Measurements from ENCODE around the gene SLC25A23. TPM values are rescaled to one million over a fixed set of nuclear protein-coding genes. Genes with fewer than 3 reads are reported as not detected.

The SLC25A23 gene
- total RNA-seq, 4 donors from 2014 or later: 41.5 to 95.9 (median 64.0) TPM

GRCh38 chr19:6476155-6476895, 16.7 kb upstream of the SLC25A23 start:
- WGBS, 2 donors: 28 to 29% methylated on average over 7 to 10 of the region's 33 CpGs
- peaks cover 4 to 19% (median 14%) of the 10 kb centered on the region in 3 donors for H3K4me1 ChIP-seq
- peaks cover 0 to 57% (median 3%) of the 10 kb centered on the region in 4 donors for H3K27me3 ChIP-seq
- no peak for DNase-seq
- H3K9me3 ChIP-seq: no peaks in the 10 kb centered on the region
- TF ChIP-seq, protein P1, sequence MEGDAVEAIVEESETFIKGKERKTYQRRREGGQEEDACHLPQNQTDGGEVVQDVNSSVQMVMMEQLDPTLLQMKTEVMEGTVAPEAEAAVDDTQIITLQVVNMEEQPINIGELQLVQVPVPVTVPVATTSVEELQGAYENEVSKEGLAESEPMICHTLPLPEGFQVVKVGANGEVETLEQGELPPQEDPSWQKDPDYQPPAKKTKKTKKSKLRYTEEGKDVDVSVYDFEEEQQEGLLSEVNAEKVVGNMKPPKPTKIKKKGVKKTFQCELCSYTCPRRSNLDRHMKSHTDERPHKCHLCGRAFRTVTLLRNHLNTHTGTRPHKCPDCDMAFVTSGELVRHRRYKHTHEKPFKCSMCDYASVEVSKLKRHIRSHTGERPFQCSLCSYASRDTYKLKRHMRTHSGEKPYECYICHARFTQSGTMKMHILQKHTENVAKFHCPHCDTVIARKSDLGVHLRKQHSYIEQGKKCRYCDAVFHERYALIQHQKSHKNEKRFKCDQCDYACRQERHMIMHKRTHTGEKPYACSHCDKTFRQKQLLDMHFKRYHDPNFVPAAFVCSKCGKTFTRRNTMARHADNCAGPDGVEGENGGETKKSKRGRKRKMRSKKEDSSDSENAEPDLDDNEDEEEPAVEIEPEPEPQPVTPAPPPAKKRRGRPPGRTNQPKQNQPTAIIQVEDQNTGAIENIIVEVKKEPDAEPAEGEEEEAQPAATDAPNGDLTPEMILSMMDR (IDR thresholded peaks at IDR 0.05): peak in 1 of 6 experiments; percentile 12
- TF ChIP-seq POLR2A (IDR thresholded peaks at IDR 0.05): no peak
- H3K36me3 ChIP-seq: no peaks in the 10 kb centered on the region
- intact Hi-C loops (cut with DNase I): no loop called here
- peak overlapping the region in 3 of 4 donors; percentile 24 to 55 (median 26) for H3K4me3 ChIP-seq
- H3K27ac ChIP-seq: no peak overlapping the region

GRCh38 chr19:6475321-6476108, 15.9 kb upstream of the SLC25A23 start:
- Histone ChIP-seq H3K36me3 (no peaks in the 10 kb centered on the region), H3K27me3 (peaks cover 0 to 57% (median 3%) of the 10 kb centered on the region in 4 donors), H3K27ac (no peak overlapping the region), H3K4me1 (peaks cover 4 to 19% (median 14%) of the 10 kb centered on the region in 3 donors), H3K4me3 (peak overlapping the region in 3 of 4 donors; percentile 24 to 55 (median 26)), H3K9me3 (no peaks in the 10 kb centered on the region)
- intact Hi-C loops (cut with DNase I): no loop called here
- DNase-seq: no peak
- no peak for TF ChIP-seq POLR2A (IDR thresholded peaks at IDR 0.05)
- TF ChIP-seq, protein P1 (IDR thresholded peaks at IDR 0.05): no peak
- WGBS, 2 donors: 29 to 40% methylated on average over 18 of the region's 52 CpGs

GRCh38 chr19:6473647-6474046, 14.1 kb upstream of the SLC25A23 start:
- TF ChIP-seq, protein P1 (IDR thresholded peaks at IDR 0.05): no peak
- no peak for TF ChIP-seq POLR2A (IDR thresholded peaks at IDR 0.05)
- Histone ChIP-seq H3K4me3 (no peak overlapping the region), H3K4me1 (peaks cover 4 to 19% (median 14%) of the 10 kb centered on the region in 3 donors), H3K27me3 (peaks cover 0 to 41% (median 3%) of the 10 kb centered on the region in 4 donors), H3K9me3 (no peaks in the 10 kb centered on the region), H3K36me3 (peaks cover 0 to 2% (median 0%) of the 10 kb centered on the region in 3 donors), H3K27ac (no peak overlapping the region)
- 77 to 86% methylated on average over 3 to 4 of the region's 9 CpGs for WGBS, 2 donors
- no peak for DNase-seq
- intact Hi-C loops (cut with DNase I): no loop called here

DNA sequence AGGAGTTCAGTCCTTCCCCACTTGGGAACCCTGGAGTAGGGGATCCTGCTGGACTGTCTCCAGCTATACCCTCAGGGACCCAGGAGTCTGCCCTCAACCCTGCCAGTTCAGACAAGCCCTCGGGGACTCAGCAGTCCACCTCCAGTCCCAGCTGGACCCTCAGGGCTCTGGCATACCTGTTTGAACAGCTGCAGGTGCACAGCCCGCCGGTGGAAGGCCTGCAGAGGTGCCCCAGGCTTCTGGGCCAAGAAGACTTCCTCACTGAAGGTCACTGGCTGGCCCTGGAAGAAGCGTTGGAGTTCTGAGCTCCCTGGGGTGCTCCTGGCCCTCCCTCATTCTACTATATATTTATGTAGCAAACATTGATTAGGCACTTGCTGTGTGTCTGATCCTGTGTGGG, 13.1 kb upstream of the SLC25A23 start:
- Histone ChIP-seq H3K4me1 (peaks cover 4 to 19% (median 14%) of the 10 kb centered on the region in 3 donors), H3K36me3 (peaks cover 0 to 12% (median 0%) of the 10 kb centered on the region in 3 donors), H3K9me3 (no peaks in the 10 kb centered on the region), H3K27me3 (peaks cover 0 to 34% (median 3%) of the 10 kb centered on the region in 4 donors), H3K4me3 (no peak overlapping the region), H3K27ac (no peak overlapping the region)
- 40% methylated on average over 1 of the region's 4 CpGs; no CpG with 5 or more reads in 1 of the 2 donors for WGBS, 2 donors
- DNase-seq: no peak
- TF ChIP-seq, protein P1 (IDR thresholded peaks at IDR 0.05): no peak
- no peak for TF ChIP-seq POLR2A (IDR thresholded peaks at IDR 0.05)
- intact Hi-C loops (cut with DNase I): no loop called here

DNA sequence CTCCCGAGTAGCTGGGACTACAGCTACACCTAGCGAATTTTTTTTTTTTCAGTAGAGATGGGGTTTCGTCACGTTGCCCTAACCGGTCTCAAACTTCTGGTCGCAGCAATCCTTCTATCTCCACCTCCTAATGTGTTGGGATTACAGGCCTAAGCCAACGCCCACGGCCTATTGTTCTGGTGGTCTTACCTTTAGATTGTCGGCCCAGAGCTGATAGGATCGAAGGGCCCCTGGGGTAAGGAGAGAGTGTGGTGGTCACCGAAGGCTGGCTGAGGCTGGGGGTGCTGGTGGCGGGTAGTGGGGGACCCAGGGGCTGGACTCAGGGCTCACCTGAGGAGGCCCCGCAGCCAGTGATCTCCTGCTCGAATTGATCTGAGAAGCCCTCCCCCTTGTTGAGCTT, 11.5 kb upstream of the SLC25A23 start:
- peaks cover 0 to 20% (median under 1%) of the 10 kb centered on the region in 4 donors for H3K27me3 ChIP-seq
- H3K27ac ChIP-seq: no peak overlapping the region
- H3K9me3 ChIP-seq: no peaks in the 10 kb centered on the region
- TF ChIP-seq POLR2A (IDR thresholded peaks at IDR 0.05): no peak
- TF ChIP-seq, protein P1 (IDR thresholded peaks at IDR 0.05): no peak
- intact Hi-C loops (cut with DNase I): no loop called here
- H3K4me3 ChIP-seq: no peak overlapping the region
- peaks cover 4 to 9% (median 6%) of the 10 kb centered on the region in 3 donors for H3K4me1 ChIP-seq
- peaks cover 0 to 28% (median 0%) of the 10 kb centered on the region in 3 donors for H3K36me3 ChIP-seq
- DNase-seq: no peak
- 78 to 83% methylated on average over 11 to 13 of the region's 14 CpGs for WGBS, 2 donors
